Upper lobe of left lung (tissue), 4 donors: ENCODE data around the gene CARD9.

Experiments
- EP300 ChIP-seq, 4 donors: sonication (generic); formaldehyde crosslinking; IDR thresholded peaks; one replicate each; pipeline ENCODE4 v1.5.1; 2017; ENCODE audit warnings: antibody characterized with exemption in 4 of 4, control low read depth in 2 of 4
- TF ChIP-seq, protein P1 (sequence below), 6 experiments: fragments of 450-650 bp in 4 of 6; fragments of 200-600 bp in 2 of 6; sonication (generic) in 2 of 6; IDR thresholded peaks; one replicate each; pipeline ENCODE4 v1.5.1; 2016 to 2019; ENCODE audit warnings: antibody characterized with exemption in 6 of 6

DNA sequence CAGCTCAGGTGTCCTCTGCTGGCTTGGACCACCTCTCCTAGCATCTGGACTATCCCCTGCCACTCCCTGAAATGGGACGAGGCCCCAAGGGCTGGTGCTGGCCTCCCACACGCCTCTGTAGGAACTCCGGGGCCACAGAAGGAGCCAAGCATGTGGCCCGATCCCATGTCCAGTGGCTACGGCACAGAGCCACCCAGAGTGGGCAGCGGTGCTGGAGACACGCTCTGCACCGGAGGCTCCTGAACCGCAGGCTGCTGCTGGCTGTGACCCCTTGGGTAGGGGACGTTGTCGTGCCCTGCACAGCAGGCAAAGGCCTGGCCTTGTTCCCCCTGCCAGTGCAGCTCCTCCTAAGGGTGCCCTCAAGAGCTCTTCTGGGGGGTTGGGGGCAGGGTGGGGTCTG is 6.4 kb upstream of the CARD9 start:
- no peak for TF ChIP-seq EP300 (IDR thresholded peaks at IDR 0.05)
- TF ChIP-seq, protein P1, sequence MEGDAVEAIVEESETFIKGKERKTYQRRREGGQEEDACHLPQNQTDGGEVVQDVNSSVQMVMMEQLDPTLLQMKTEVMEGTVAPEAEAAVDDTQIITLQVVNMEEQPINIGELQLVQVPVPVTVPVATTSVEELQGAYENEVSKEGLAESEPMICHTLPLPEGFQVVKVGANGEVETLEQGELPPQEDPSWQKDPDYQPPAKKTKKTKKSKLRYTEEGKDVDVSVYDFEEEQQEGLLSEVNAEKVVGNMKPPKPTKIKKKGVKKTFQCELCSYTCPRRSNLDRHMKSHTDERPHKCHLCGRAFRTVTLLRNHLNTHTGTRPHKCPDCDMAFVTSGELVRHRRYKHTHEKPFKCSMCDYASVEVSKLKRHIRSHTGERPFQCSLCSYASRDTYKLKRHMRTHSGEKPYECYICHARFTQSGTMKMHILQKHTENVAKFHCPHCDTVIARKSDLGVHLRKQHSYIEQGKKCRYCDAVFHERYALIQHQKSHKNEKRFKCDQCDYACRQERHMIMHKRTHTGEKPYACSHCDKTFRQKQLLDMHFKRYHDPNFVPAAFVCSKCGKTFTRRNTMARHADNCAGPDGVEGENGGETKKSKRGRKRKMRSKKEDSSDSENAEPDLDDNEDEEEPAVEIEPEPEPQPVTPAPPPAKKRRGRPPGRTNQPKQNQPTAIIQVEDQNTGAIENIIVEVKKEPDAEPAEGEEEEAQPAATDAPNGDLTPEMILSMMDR (IDR thresholded peaks at IDR 0.05) = no peak
